OCI-LY7 (cell line): ENCODE results near the gene CDCA7L.
"Not testable (repeated sequence)": the region's sequence is repeated elsewhere in the genome, so short reads cannot be mapped to it uniquely, and the experiment has no call there.

Source experiments
- EZH2phosphoT487 ChIP-seq: fragments of 200-600 bp; sonication (generic); IDR thresholded peaks from 2 replicates; pipeline ENCODE4 v1.6.1; 2018; ENCODE audit warnings: low read depth, borderline replicate concordance, mild to moderate bottlenecking, mixed run types, antibody characterized with exemption, low read length, moderate library complexity, mixed read lengths
- TF ChIP-seq, protein P1 (sequence below): fragments of 200-600 bp; sonication (generic); conservative IDR thresholded peaks from 2 replicates; pipeline ENCODE4 v1.5.1; 2014; ENCODE audit warnings: mild to moderate bottlenecking, antibody characterized with exemption, low read length, moderate library complexity, mixed read lengths

DNA sequence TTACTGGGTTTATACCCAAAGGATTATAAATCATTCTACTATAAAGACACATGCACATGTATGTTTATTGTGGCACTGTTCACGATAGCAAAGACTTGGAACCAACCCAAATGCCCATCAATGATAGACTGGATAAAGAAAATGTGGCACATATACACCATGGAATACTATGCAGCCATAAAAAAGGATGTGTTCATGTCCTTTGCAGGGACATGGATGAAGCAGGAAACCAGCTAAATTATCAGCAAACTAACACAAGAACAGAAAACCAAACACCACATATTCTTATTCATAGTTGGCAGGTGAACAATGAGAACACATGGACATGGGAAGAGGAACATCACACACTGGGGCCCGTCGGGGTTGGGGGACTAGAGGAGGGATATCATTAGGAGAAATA lies 12.4 kb downstream of the CDCA7L start:
- TF ChIP-seq, protein P1, sequence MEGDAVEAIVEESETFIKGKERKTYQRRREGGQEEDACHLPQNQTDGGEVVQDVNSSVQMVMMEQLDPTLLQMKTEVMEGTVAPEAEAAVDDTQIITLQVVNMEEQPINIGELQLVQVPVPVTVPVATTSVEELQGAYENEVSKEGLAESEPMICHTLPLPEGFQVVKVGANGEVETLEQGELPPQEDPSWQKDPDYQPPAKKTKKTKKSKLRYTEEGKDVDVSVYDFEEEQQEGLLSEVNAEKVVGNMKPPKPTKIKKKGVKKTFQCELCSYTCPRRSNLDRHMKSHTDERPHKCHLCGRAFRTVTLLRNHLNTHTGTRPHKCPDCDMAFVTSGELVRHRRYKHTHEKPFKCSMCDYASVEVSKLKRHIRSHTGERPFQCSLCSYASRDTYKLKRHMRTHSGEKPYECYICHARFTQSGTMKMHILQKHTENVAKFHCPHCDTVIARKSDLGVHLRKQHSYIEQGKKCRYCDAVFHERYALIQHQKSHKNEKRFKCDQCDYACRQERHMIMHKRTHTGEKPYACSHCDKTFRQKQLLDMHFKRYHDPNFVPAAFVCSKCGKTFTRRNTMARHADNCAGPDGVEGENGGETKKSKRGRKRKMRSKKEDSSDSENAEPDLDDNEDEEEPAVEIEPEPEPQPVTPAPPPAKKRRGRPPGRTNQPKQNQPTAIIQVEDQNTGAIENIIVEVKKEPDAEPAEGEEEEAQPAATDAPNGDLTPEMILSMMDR: not testable (repeated sequence)
- not testable (repeated sequence) for TF ChIP-seq EZH2phosphoT487
